A549 (cell line): Measurements from ENCODE around the gene OR5T2.

ENCODE experiments used
- CTCF ChIP-seq: fragments of >200 bp; sonication (Bioruptor Twin); formaldehyde crosslinking; IDR thresholded peaks from 3 replicates; pipeline ENCODE4 v1.5.1; 2016
- EHF ChIP-seq: fragments of 250-450 bp; sonication (Bioruptor Pico); IDR thresholded peaks from 2 replicates; pipeline ENCODE4 v1.5.0; 2020; ENCODE audit warnings: mild to moderate bottlenecking
- JUN ChIP-seq, 2 experiments: fragments of >200 bp; sonication (Bioruptor Twin); formaldehyde crosslinking; IDR thresholded peaks; 2 replicates in 1 of 2; 3 replicates in 1 of 2; pipeline ENCODE4 v1.6.1; 2016 to 2017
- JUNB ChIP-seq: fragments of >200 bp; sonication (Bioruptor Twin); formaldehyde crosslinking; IDR thresholded peaks from 2 replicates; pipeline ENCODE4 v1.6.1; 2016
- KDM1A ChIP-seq: fragments of 200-600 bp; sonication (generic); IDR thresholded peaks from 2 replicates; pipeline ENCODE4 v1.6.1; 2016; ENCODE audit warnings: low read depth, mild to moderate bottlenecking
- MAFK ChIP-seq: fragments of 450-650 bp; IDR thresholded peaks from 2 replicates; pipeline ENCODE4 v1.6.1; 2014; ENCODE audit not compliant: partially characterized antibody
- MAX ChIP-seq: IDR thresholded peaks from 2 replicates; pipeline ENCODE4 v1.6.1; 2012
- POLR2A ChIP-seq: IDR thresholded peaks from 2 replicates; pipeline ENCODE4 v1.6.1; 2012; ENCODE audit warnings: mild to moderate bottlenecking, low read length
- RAD21 ChIP-seq, 2 experiments: fragments of >200 bp in 1 of 2; sonication (Bioruptor Twin) in 1 of 2; formaldehyde crosslinking in 1 of 2; IDR thresholded peaks in 1 of 2; conservative IDR thresholded peaks in 1 of 2; 2 replicates in 1 of 2; 3 replicates in 1 of 2; pipeline ENCODE4 v1.6.1; 2012 to 2018; ENCODE audit warnings: inconsistent platforms in 1 of 2

- TF ChIP-seq EHF (no peak), POLR2A (no peak), MAX (no peak), MAFK (no peak), JUNB (no peak), CTCF (no peak), KDM1A (no peak), JUN (IDR thresholded peaks at IDR 0.05) (no peak), RAD21 (conservative IDR thresholded peaks at IDR 0.05 in 1 of 2, IDR thresholded peaks at IDR 0.05 in 1 of 2) (no peak)
These were observed 50.6 kb downstream of the OR5T2 start for GRCh38 chr11:56183459-56183858.
